Fibroblast of skin of right biceps (primary cell): ENCODE measurements around the gene COPS7A.

Experiments used
- DNase-seq: peaks from one replicate; pipeline ENCODE4 v3.0.0-alpha.2; 2013

The COPS7A gene, protein sequence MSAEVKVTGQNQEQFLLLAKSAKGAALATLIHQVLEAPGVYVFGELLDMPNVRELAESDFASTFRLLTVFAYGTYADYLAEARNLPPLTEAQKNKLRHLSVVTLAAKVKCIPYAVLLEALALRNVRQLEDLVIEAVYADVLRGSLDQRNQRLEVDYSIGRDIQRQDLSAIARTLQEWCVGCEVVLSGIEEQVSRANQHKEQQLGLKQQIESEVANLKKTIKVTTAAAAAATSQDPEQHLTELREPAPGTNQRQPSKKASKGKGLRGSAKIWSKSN

GRCh38 chr12:6723607-6724408 is at the start of gene COPS7A:
Gene COPS7A (plus strand): TSS chr12:6724046. CDS start chr12:6724657, 611 bp downstream.
- peak; percentile 99 for DNase-seq

DNA sequence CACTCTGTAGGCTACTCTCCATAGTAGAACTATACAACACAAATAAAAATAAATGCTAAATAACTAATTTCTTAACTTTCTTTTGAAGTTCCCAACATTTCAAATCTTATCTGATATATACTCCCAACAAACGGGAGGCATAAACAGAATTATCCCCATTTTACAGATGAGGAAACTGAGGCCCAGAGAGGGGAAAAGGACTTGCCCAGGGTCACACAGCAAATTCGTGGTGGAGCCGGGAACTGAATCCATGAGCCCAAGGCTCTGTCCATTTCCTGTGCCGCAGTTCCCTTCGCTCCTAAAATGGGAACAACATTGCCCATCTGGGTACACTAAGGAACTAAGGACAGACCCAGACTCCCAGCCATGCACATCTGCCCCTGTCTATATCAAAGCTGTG is 46.9 kb upstream of the COPS7A start:
- no peak for DNase-seq

GRCh38 chr12:6684609-6685008 is 39.2 kb upstream of the COPS7A start:
- DNase-seq = no peak

- no peak for DNase-seq
Observed at GRCh38 chr12:6685814-6686213, 38.0 kb upstream of the COPS7A start.

- peak; percentile 40 for DNase-seq
Observed at GRCh38 chr12:6688543-6688998, 35.3 kb upstream of the COPS7A start.

GRCh38 chr12:6688999-6689882 is 34.6 kb upstream of the COPS7A start, which contains the start of gene ZNF384:
Gene ZNF384 (minus strand): TSS chr12:6689375. CDS start chr12:6679520, 9,855 bp downstream.
- DNase-seq = peak; percentile 100

GRCh38 chr12:6691473-6691872 is 32.4 kb upstream of the COPS7A start:
- DNase-seq = peak; percentile 73

GRCh38 chr12:6692888-6693287 is 31.0 kb upstream of the COPS7A start:
- no peak for DNase-seq

GRCh38 chr12:6693832-6694355 is 30.0 kb upstream of the COPS7A start:
- DNase-seq = no peak

GRCh38 chr12:6694701-6695100 is 29.1 kb upstream of the COPS7A start:
- no peak for DNase-seq

DNA sequence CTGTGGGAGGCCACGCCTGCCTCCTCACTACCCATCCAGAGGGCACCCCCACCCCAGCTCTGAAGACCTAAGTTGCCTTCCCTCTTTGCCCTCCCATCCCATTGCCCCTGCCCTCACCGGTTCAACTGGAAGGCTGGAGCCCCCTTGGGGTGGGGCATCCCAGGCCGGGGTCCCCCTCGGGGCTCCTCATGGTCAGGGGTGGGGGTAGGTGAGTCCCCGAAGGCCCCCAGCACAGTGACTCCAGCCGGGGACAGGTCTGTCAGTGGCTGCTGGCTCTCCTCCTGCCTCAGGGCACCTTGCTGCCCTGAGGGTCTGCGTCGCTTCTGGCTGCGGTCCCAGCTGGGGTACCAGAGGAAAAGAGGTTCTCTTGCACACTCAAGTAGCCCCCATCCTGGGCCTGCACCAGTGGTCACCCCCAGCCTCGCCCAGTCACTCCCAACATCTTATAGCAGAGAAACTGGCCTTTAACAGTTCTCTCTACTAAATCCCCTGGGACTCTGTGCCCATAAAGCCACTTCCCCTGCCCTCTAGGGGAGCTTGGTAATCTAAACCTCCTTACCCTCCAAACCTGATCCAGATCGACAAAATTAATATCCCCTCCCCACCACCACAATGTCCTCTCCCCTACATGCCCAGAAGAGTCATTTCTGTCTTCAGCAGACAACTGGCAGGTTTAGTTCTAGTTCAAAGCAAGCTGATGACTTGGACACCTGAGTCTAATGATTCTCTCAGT is 28.4 kb upstream of the COPS7A start:
- no peak for DNase-seq

GRCh38 chr12:6696690-6697583 is 26.9 kb upstream of the COPS7A start:
- DNase-seq = no peak

DNA sequence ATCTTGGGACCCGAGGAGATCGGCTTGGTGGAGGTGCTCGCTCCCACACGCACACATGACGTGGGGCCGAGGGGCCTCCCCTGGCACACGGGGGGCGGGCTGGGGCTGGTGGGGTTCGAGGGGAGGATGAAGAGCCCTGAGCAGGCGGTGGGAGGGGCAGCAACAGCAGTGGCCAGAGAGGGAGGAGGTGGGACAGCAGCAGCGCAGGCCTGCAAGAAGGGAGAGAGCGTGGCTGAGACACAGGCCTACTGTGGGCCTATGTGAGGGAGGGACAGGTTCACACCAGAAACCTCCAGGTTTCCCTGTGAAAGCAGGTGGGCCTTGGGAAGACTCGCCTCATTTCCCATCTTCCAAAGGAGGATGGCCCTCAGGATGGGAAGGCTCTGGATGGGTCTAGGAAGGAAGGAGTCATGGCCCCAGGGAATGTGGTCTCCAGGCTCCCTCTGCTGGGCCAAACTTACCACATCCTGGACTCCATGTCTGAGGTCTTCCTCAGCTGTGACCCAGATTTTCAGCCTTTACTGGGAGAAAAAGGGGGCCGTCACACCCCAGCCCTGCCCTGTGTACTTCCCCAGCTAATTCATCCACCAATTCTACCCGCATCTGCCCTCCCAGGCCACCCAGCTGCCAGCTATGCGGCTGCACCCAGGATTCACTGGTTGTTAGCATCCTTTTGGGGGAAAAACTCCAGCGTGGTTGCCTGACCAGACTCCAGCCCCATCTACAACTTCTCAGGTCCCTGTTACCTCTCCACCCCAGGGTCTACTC is 26.1 kb upstream of the COPS7A start:
- peak; percentile 70 for DNase-seq

GRCh38 chr12:6698352-6699046 is 25.3 kb upstream of the COPS7A start:
- no peak for DNase-seq

- no peak for DNase-seq
Observed at GRCh38 chr12:6699259-6699988, 24.4 kb upstream of the COPS7A start.

GRCh38 chr12:6699989-6700645 is 23.7 kb upstream of the COPS7A start:
- DNase-seq = no peak

DNA sequence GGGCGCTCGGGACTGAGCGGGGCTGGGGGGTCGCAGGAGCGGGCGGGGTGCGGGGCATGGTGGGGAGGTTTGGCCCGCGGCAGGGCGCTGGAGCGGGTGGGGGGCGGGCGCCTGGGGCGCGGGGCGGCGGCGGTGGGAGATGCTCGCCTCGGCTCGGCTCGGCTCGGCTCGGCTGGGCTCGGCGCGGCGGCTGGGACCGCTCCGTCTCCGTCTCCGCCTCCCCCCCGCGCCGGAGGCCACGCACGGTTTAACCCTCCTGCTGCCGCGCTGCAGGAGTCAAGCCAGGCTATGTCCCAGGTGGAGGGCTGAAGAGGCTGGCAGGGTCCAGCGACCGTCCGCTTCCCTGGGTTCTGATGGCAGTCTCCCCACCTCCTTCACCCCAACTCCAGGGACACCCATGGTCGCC is 23.2 kb upstream of the COPS7A start, which contains the start of gene PIANP:
Gene PIANP, minus strand, starts transcription at position 170 of the 406 bp plus-strand sequence. CDS start 2,754 bp downstream, outside the sequence.
- peak; percentile 52 for DNase-seq
